ENCODE measurements around the gene RIMKLA.

RIMKLA gene

DNA sequence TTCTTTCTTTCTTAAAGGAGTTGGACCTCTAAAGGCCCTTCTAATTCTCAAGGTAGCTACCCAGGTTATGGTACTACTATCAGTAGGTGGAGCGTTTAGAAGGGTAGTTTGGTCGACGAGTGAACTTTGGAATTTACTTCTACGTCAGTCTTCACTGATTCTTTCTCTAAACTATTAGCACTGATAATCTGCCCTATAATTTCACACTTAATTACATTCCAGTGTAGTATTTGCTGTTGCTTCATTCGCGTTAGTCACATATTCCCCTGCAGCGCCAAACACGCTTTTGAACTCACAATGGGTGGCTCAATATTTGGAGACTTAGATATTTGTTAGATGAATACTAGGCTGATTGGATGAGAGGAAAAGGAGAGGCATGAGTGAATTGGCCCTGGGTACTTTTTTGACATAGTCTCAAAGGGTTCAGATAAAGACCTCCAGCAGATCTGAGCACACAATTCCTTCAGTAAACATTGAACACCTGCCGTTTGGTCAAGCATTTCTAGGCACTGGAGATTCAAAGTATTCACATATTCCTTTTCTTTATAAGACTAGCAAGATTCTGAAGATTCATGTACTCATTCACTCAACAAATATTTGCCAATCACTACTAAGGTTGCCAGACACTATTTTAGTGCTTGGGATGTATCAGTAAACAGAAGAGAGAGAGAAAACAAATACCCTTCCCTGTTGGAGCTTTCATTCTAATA lies 44.6 kb upstream of the RIMKLA start:
- TF ChIP-seq ZBTB7A (IDR thresholded peaks at IDR 0.05; ENCODE audit: low read depth) (no peak), TCF12 (IDR thresholded peaks at IDR 0.05; ENCODE audit: low read depth) (no peak), CREB1 (IDR thresholded peaks at IDR 0.05; ENCODE audit: low read depth) (no peak), NFIC (IDR thresholded peaks at IDR 0.05) (no peak), EP300 (IDR thresholded peaks at IDR 0.05; ENCODE audit: borderline replicate concordance) (no peak), USF1 (IDR thresholded peaks at IDR 0.05) (no peak), YY1 (IDR thresholded peaks at IDR 0.05; ENCODE audit: low read depth) (no peak)

- TF ChIP-seq, protein P1, sequence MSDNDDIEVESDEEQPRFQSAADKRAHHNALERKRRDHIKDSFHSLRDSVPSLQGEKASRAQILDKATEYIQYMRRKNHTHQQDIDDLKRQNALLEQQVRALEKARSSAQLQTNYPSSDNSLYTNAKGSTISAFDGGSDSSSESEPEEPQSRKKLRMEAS (IDR thresholded peaks at IDR 0.05): no peak
- TF ChIP-seq CREB1 (IDR thresholded peaks at IDR 0.05; ENCODE audit: low read depth): no peak
- TF ChIP-seq CEBPB (IDR thresholded peaks at IDR 0.05): no peak
- no peak for TF ChIP-seq TCF12 (IDR thresholded peaks at IDR 0.05; ENCODE audit: low read depth)
- TF ChIP-seq USF1 (IDR thresholded peaks at IDR 0.05): no peak
- no peak for TF ChIP-seq FOXM1 (IDR thresholded peaks at IDR 0.05; ENCODE audit: borderline replicate concordance, low read depth)
- TF ChIP-seq EP300 (IDR thresholded peaks at IDR 0.05; ENCODE audit: borderline replicate concordance): no peak
- no peak for TF ChIP-seq EGR1 (IDR thresholded peaks at IDR 0.05)
Observed at GRCh38 chr1:42336978-42337377, 43.6 kb upstream of the RIMKLA start.

- no peak for TF ChIP-seq CEBPB (IDR thresholded peaks at IDR 0.05)
- no peak for TF ChIP-seq TEAD4 (IDR thresholded peaks at IDR 0.05)
- TF ChIP-seq TAF1 (IDR thresholded peaks at IDR 0.05; ENCODE audit: low read depth): no peak
- TF ChIP-seq, protein P2, sequence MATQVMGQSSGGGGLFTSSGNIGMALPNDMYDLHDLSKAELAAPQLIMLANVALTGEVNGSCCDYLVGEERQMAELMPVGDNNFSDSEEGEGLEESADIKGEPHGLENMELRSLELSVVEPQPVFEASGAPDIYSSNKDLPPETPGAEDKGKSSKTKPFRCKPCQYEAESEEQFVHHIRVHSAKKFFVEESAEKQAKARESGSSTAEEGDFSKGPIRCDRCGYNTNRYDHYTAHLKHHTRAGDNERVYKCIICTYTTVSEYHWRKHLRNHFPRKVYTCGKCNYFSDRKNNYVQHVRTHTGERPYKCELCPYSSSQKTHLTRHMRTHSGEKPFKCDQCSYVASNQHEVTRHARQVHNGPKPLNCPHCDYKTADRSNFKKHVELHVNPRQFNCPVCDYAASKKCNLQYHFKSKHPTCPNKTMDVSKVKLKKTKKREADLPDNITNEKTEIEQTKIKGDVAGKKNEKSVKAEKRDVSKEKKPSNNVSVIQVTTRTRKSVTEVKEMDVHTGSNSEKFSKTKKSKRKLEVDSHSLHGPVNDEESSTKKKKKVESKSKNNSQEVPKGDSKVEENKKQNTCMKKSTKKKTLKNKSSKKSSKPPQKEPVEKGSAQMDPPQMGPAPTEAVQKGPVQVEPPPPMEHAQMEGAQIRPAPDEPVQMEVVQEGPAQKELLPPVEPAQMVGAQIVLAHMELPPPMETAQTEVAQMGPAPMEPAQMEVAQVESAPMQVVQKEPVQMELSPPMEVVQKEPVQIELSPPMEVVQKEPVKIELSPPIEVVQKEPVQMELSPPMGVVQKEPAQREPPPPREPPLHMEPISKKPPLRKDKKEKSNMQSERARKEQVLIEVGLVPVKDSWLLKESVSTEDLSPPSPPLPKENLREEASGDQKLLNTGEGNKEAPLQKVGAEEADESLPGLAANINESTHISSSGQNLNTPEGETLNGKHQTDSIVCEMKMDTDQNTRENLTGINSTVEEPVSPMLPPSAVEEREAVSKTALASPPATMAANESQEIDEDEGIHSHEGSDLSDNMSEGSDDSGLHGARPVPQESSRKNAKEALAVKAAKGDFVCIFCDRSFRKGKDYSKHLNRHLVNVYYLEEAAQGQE (IDR thresholded peaks at IDR 0.05; ENCODE audit: low read depth): no peak
- TF ChIP-seq, protein P1 (IDR thresholded peaks at IDR 0.05): no peak
- TF ChIP-seq EP300 (IDR thresholded peaks at IDR 0.05; ENCODE audit: borderline replicate concordance): no peak
- no peak for TF ChIP-seq FOXM1 (IDR thresholded peaks at IDR 0.05; ENCODE audit: borderline replicate concordance, low read depth)
- TF ChIP-seq CREB1 (IDR thresholded peaks at IDR 0.05; ENCODE audit: low read depth): no peak
- no peak for TF ChIP-seq NFIC (IDR thresholded peaks at IDR 0.05)
- no peak for TF ChIP-seq ZBTB7A (IDR thresholded peaks at IDR 0.05; ENCODE audit: low read depth)
- no peak for TF ChIP-seq EGR1 (IDR thresholded peaks at IDR 0.05)
Observed at GRCh38 chr1:42340093-42340492, 40.5 kb upstream of the RIMKLA start.

GRCh38 chr1:42340901-42341300 lies 39.7 kb upstream of the RIMKLA start:
- no peak for TF ChIP-seq ZBTB7A (IDR thresholded peaks at IDR 0.05; ENCODE audit: low read depth)
- TF ChIP-seq RAD21 (IDR thresholded peaks at IDR 0.05; ENCODE audit: low read depth): no peak
- no peak for TF ChIP-seq TCF12 (IDR thresholded peaks at IDR 0.05; ENCODE audit: low read depth)
- TF ChIP-seq FOXM1 (IDR thresholded peaks at IDR 0.05; ENCODE audit: borderline replicate concordance, low read depth): no peak
- no peak for TF ChIP-seq TAF1 (IDR thresholded peaks at IDR 0.05; ENCODE audit: low read depth)
- TF ChIP-seq CREB1 (IDR thresholded peaks at IDR 0.05; ENCODE audit: low read depth): no peak

GRCh38 chr1:42343049-42343448 lies 37.5 kb upstream of the RIMKLA start:
- no peak for TF ChIP-seq EGR1 (IDR thresholded peaks at IDR 0.05)
- no peak for TF ChIP-seq YY1 (IDR thresholded peaks at IDR 0.05; ENCODE audit: low read depth)
- TF ChIP-seq, protein P1 (IDR thresholded peaks at IDR 0.05): no peak
- no peak for TF ChIP-seq FOXM1 (IDR thresholded peaks at IDR 0.05; ENCODE audit: borderline replicate concordance, low read depth)
- TF ChIP-seq TEAD4 (IDR thresholded peaks at IDR 0.05): no peak
- TF ChIP-seq CREB1 (IDR thresholded peaks at IDR 0.05; ENCODE audit: low read depth): no peak
- TF ChIP-seq USF1 (IDR thresholded peaks at IDR 0.05): no peak
- TF ChIP-seq, protein P2 (IDR thresholded peaks at IDR 0.05; ENCODE audit: low read depth): no peak
- no peak for TF ChIP-seq EP300 (IDR thresholded peaks at IDR 0.05; ENCODE audit: borderline replicate concordance)
- TF ChIP-seq CEBPB (IDR thresholded peaks at IDR 0.05): no peak
- no peak for TF ChIP-seq TAF1 (IDR thresholded peaks at IDR 0.05; ENCODE audit: low read depth)
- no peak for TF ChIP-seq RAD21 (IDR thresholded peaks at IDR 0.05; ENCODE audit: low read depth)
- no peak for TF ChIP-seq NFIC (IDR thresholded peaks at IDR 0.05)
- TF ChIP-seq TCF12 (IDR thresholded peaks at IDR 0.05; ENCODE audit: low read depth): no peak

Data from Ishikawa (cell line).